RWPE2 (cell line): ENCODE data around the gene NAA60.
A peak's percentile ranks its signal among the peaks of the same experiment; 100 is the strongest.

Source experiments
- ATAC-seq: fragments of 200-7000 bp; cut with Tn5 transposase; 3 replicates; pipeline ENCODE4 v1.9.1; 2021; ENCODE audit warnings: low read depth
- DNase-seq: peaks from one replicate; pipeline ENCODE4 v3.0.0-alpha.2; 2020; ENCODE audit warnings: low spot score
- H3K27ac ChIP-seq: fragments of 450-650 bp; 2 replicates; pipeline ENCODE4 v1.5.1; 2017; ENCODE audit warnings: mild to moderate bottlenecking; ENCODE audit not compliant: poor library complexity, severe bottlenecking
- H3K27me3 ChIP-seq: fragments of 250-450 bp; sonication (Bioruptor Pico); 2 replicates; pipeline ENCODE4 v1.5.1; 2021; ENCODE audit warnings: mild to moderate bottlenecking, moderate library complexity; ENCODE audit not compliant: insufficient read depth, poor library complexity, severe bottlenecking
- H3K36me3 ChIP-seq: fragments of 250-450 bp; sonication (Bioruptor Pico); 2 replicates; pipeline ENCODE4 v1.5.1; 2020; ENCODE audit warnings: low read depth, mild to moderate bottlenecking, moderate library complexity
- H3K4me1 ChIP-seq: fragments of 250-450 bp; sonication (Bioruptor Pico); 2 replicates; pipeline ENCODE4 v1.5.1; 2021; ENCODE audit warnings: mild to moderate bottlenecking, moderate library complexity; ENCODE audit not compliant: insufficient read depth, poor library complexity, severe bottlenecking
- H3K4me3 ChIP-seq: fragments of 250-450 bp; sonication (Bioruptor Pico); 2 replicates; pipeline ENCODE4 v1.5.1; 2021; ENCODE audit warnings: mild to moderate bottlenecking, moderate library complexity; ENCODE audit not compliant: severe bottlenecking
- H3K9me3 ChIP-seq: fragments of 250-450 bp; sonication (Bioruptor Pico); 2 replicates; pipeline ENCODE4 v1.5.1; 2021; ENCODE audit warnings: mild to moderate bottlenecking, moderate library complexity; ENCODE audit not compliant: severe bottlenecking
- CTCF ChIP-seq: fragments of 450-650 bp; IDR thresholded peaks from one replicate; pipeline ENCODE4 v1.5.1; 2017; ENCODE audit warnings: mild to moderate bottlenecking, moderate library complexity; ENCODE audit not compliant: poor library complexity, severe bottlenecking

NAA60 gene

DNA sequence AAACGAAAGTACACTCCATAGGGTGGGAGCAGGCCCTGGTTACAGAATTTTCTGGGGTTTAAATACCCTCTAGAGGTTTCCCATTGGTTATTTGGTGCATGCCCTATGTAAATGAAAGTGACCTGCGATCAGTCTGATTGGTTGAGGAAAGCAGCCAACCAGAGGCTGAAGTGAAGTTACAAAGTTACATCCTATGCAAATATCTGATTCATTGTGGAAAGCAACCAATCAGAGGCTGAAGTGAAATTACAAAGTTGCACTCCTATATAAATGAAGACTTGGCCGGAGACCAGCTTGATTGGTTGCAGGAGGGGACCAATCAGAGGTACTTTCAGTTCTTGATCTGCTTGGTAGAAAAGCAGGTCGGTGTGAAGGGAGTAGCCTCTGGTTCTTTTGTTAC is 24.4 kb downstream of the NAA60 start:
- peak; percentile 67 for ATAC-seq
- H3K27me3 ChIP-seq, result no peaks in the 10 kb centered on the region
- no peaks in the 10 kb centered on the region for H3K4me1 ChIP-seq
- H3K4me3 ChIP-seq, result no peak overlapping the region
- H3K36me3 ChIP-seq, result peaks cover under 1% of the 10 kb centered on the region
- H3K27ac ChIP-seq, result no peak overlapping the region
- DNase-seq, result no peak
- no peak for TF ChIP-seq CTCF
- no peaks in the 10 kb centered on the region for H3K9me3 ChIP-seq

GRCh38 chr16:3468501-3468900 is 25.0 kb downstream of the NAA60 start:
- TF ChIP-seq CTCF, result no peak
- no peak overlapping the region for H3K4me3 ChIP-seq
- no peak for ATAC-seq

DNA sequence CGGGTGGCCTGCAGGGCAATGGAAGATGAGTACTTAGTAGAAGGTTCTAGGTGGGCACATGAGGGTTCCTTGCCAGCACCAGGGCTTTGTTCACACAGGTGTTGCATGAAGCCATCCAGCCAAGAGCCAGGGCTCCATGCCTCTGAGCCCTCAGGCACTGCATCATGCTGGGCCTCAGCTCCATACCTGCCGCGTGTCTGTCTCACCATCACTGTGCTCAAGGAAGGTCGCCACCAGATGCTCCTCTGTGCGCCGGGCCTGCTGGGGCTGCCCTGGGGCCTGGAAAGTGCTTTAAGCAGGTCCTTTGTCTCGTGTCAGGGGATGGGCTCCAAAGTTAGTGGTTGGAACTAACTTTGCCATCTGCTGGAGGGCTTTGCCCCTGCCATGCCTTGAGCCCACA is 26.3 kb downstream of the NAA60 start:
- no peaks in the 10 kb centered on the region for H3K9me3 ChIP-seq
- H3K27me3 ChIP-seq, result no peaks in the 10 kb centered on the region
- TF ChIP-seq CTCF, result no peak
- H3K36me3 ChIP-seq, result peaks cover 6% of the 10 kb centered on the region; the same call in 1 of the 2 replicates
- ATAC-seq (no peak; the same call in 2 of the 3 replicates), DNase-seq (no peak)
- H3K4me1 ChIP-seq, result no peaks in the 10 kb centered on the region
- H3K27ac ChIP-seq, result no peak overlapping the region
- no peak overlapping the region for H3K4me3 ChIP-seq

More at GRCh38 chr16:3468501-3468900, 25.0 kb downstream of the NAA60 start:
- Histone ChIP-seq H3K9me3 (no peaks in the 10 kb centered on the region), H3K4me1 (no peaks in the 10 kb centered on the region), H3K27me3 (no peaks in the 10 kb centered on the region), H3K27ac (no peak overlapping the region), H3K36me3 (peaks cover 4% of the 10 kb centered on the region; the same call in 1 of the 2 replicates)
- DNase-seq, result no peak

GRCh38 chr16:3470723-3471122 is 27.2 kb downstream of the NAA60 start:
- H3K9me3 ChIP-seq, result no peaks in the 10 kb centered on the region
- TF ChIP-seq CTCF, result no peak
- DNase-seq (no peak), ATAC-seq (no peak)
- H3K4me3 ChIP-seq, result no peak overlapping the region
- H3K27ac ChIP-seq, result no peak overlapping the region
- H3K4me1 ChIP-seq, result no peaks in the 10 kb centered on the region
- no peaks in the 10 kb centered on the region for H3K27me3 ChIP-seq
- H3K36me3 ChIP-seq, result peaks cover 9% of the 10 kb centered on the region; the same call in 1 of the 2 replicates

DNA sequence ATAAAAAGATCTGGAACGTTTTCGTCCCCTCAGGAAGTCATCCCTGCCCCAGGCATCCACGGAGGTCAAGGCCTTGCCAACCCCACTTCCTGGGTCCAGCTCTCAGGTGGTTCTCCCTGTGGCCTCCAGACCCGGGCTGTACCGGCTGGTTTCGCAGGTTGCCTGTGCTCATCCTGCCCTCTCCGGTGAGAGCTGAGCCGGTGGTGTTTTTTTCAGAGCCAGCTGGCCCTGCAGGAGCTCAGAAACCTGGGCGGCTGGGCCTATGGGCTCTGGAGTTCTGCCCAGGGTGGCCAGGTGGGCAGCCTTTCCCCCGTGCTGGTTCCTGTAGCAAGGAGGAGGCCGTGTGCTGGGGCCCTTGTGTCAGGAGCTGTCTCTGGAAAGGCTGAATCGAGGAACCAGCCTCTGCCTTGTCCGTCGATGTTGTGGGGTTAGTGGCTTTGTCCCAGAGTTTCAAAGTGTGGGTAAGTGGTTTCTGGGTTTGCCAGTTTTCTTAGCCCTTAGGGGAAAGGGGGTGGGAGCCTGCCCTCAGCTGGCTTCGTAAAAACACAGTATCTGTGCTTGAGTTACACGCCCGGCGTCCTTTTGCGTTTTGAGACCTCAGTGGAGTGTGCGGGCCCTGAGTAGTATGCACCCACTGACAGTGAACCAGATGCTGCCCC is 28.2 kb downstream of the NAA60 start:
- Histone ChIP-seq H3K36me3 (peaks cover 12% of the 10 kb centered on the region; the same call in 1 of the 2 replicates), H3K4me1 (no peaks in the 10 kb centered on the region), H3K27me3 (no peaks in the 10 kb centered on the region), H3K27ac (no peak overlapping the region), H3K4me3 (no peak overlapping the region), H3K9me3 (no peaks in the 10 kb centered on the region)
- no peak for ATAC-seq
- TF ChIP-seq CTCF, result no peak
- DNase-seq, result no peak
